ENCODE measurements around the gene KCNIP1.

KCNIP1 gene

GRCh38 chr5:170554521-170555267 is 50.9 kb downstream of the KCNIP1 start:
- Histone ChIP-seq H3K9me3 (ENCODE audit: insufficient read depth, low read depth, low read length) (peaks cover 2% of the 10 kb centered on the region), H3K27ac (ENCODE audit: low read depth, low read length) (no peak overlapping the region), H4K91ac (ENCODE audit: low read depth, low read length) (no peak overlapping the region), H3K18ac (ENCODE audit: low read length) (no peak overlapping the region), H3K4me3 (ENCODE audit: low read depth, low read length) (no peak overlapping the region), H3K27me3 (ENCODE audit: insufficient read depth, low read length) (no peaks in the 10 kb centered on the region), H2BK5ac (ENCODE audit: low read depth, low read length, poor library complexity) (no peak overlapping the region), H3K36me3 (ENCODE audit: control insufficient read depth in 1 of 2, insufficient read depth in 2 of 2, low read length in 2 of 2) (no peaks in the 10 kb centered on the region), H3K4ac (ENCODE audit: low read depth, low read length) (no peak overlapping the region), H2AFZ (ENCODE audit: insufficient read depth, low read length, poor library complexity) (no peak overlapping the region), H3K79me2 (ENCODE audit: control insufficient read depth, insufficient read depth, low read length, poor library complexity) (no peaks in the 10 kb centered on the region), H3K14ac (ENCODE audit: low read length) (no peak overlapping the region), H3K9ac (ENCODE audit: low read length) (no peak overlapping the region), H2BK120ac (ENCODE audit: insufficient read depth, low read length, poor library complexity) (no peak overlapping the region), H2BK12ac (ENCODE audit: low read length) (no peak overlapping the region), H2AK5ac (ENCODE audit: low read length) (no peak overlapping the region), H3K4me2 (ENCODE audit: low read length) (no peak overlapping the region), H4K12ac (ENCODE audit: low read depth, low read length) (no peak overlapping the region), H3K79me1 (ENCODE audit: low read length) (no peaks in the 10 kb centered on the region), H4K8ac (ENCODE audit: low read depth, low read length) (no peak overlapping the region), H3K23ac (ENCODE audit: low read length) (no peak overlapping the region), H3K4me1 (ENCODE audit: control insufficient read depth in 1 of 2, insufficient read depth in 2 of 2, low read length in 2 of 2) (no peaks in the 10 kb centered on the region)
- DNase-seq, result no peak
- no CpG with 5 or more reads among the region's 18 CpGs for WGBS (ENCODE audit: extremely low coverage, insufficient coverage, insufficient read length)

- Histone ChIP-seq H3K14ac (ENCODE audit: low read length) (no peak overlapping the region), H3K4ac (ENCODE audit: low read depth, low read length) (no peak overlapping the region), H3K9me3 (ENCODE audit: insufficient read depth, low read depth, low read length) (no peaks in the 10 kb centered on the region), H3K18ac (ENCODE audit: low read length) (no peak overlapping the region), H2AK5ac (ENCODE audit: low read length) (no peak overlapping the region), H3K79me2 (ENCODE audit: control insufficient read depth, insufficient read depth, low read length, poor library complexity) (no peaks in the 10 kb centered on the region), H2BK12ac (ENCODE audit: low read length) (no peak overlapping the region), H3K79me1 (ENCODE audit: low read length) (no peaks in the 10 kb centered on the region), H3K4me3 (ENCODE audit: low read depth, low read length) (no peak overlapping the region), H2BK120ac (ENCODE audit: insufficient read depth, low read length, poor library complexity) (no peak overlapping the region), H4K12ac (ENCODE audit: low read depth, low read length) (no peak overlapping the region), H3K36me3 (ENCODE audit: control insufficient read depth in 1 of 2, insufficient read depth in 2 of 2, low read length in 2 of 2) (no peaks in the 10 kb centered on the region), H2BK5ac (ENCODE audit: low read depth, low read length, poor library complexity) (no peak overlapping the region), H3K9ac (ENCODE audit: low read length) (no peak overlapping the region), H3K27me3 (ENCODE audit: insufficient read depth, low read length) (no peaks in the 10 kb centered on the region), H3K23ac (ENCODE audit: low read length) (no peak overlapping the region), H3K4me2 (ENCODE audit: low read length) (no peak overlapping the region), H3K27ac (ENCODE audit: low read depth, low read length) (no peak overlapping the region), H4K8ac (ENCODE audit: low read depth, low read length) (no peak overlapping the region), H4K91ac (ENCODE audit: low read depth, low read length) (no peak overlapping the region), H2AFZ (ENCODE audit: insufficient read depth, low read length, poor library complexity) (no peak overlapping the region), H3K4me1 (ENCODE audit: control insufficient read depth in 1 of 2, insufficient read depth in 2 of 2, low read length in 2 of 2) (no peaks in the 10 kb centered on the region)
- WGBS (ENCODE audit: extremely low coverage, insufficient coverage, insufficient read length), result no CpG with 5 or more reads among the region's 3 CpGs
- no peak for DNase-seq
Measured at GRCh38 chr5:170557314-170557713, 53.5 kb downstream of the KCNIP1 start.

DNA sequence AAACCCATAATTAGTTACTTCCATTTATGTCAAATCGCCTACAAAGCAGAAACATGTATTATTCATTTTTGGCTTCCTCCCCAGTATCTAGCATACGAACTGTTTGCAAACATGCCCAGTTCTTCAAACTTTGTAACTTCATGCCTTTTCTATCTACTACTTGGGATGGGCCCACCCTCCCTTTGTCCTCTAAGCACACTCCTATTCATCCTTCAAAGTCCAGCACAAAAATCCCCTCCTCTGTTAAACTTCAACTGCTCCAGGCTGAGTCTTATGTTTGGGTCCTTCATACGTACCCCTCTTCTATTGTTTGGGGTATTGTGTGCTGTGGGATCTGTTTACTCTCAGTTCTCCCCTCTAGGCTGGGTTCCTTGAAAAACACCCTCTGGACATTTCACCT is 55.5 kb downstream of the KCNIP1 start:
- Histone ChIP-seq H2AFZ (ENCODE audit: insufficient read depth, low read length, poor library complexity) (no peak overlapping the region), H3K79me1 (ENCODE audit: low read length) (no peaks in the 10 kb centered on the region), H3K14ac (ENCODE audit: low read length) (no peak overlapping the region), H3K36me3 (ENCODE audit: control insufficient read depth in 1 of 2, insufficient read depth in 2 of 2, low read length in 2 of 2) (no peaks in the 10 kb centered on the region), H3K27me3 (ENCODE audit: insufficient read depth, low read length) (no peaks in the 10 kb centered on the region), H3K79me2 (ENCODE audit: control insufficient read depth, insufficient read depth, low read length, poor library complexity) (no peaks in the 10 kb centered on the region), H3K18ac (ENCODE audit: low read length) (no peak overlapping the region), H3K4me3 (ENCODE audit: low read depth, low read length) (no peak overlapping the region), H4K91ac (ENCODE audit: low read depth, low read length) (no peak overlapping the region), H3K4me1 (ENCODE audit: control insufficient read depth in 1 of 2, insufficient read depth in 2 of 2, low read length in 2 of 2) (no peaks in the 10 kb centered on the region), H3K23ac (ENCODE audit: low read length) (no peak overlapping the region), H4K12ac (ENCODE audit: low read depth, low read length) (no peak overlapping the region), H2BK5ac (ENCODE audit: low read depth, low read length, poor library complexity) (no peak overlapping the region), H4K8ac (ENCODE audit: low read depth, low read length) (no peak overlapping the region), H3K9ac (ENCODE audit: low read length) (no peak overlapping the region), H2BK12ac (ENCODE audit: low read length) (no peak overlapping the region), H3K4me2 (ENCODE audit: low read length) (no peak overlapping the region), H3K9me3 (ENCODE audit: insufficient read depth, low read depth, low read length) (no peaks in the 10 kb centered on the region), H3K4ac (ENCODE audit: low read depth, low read length) (no peak overlapping the region), H3K27ac (ENCODE audit: low read depth, low read length) (no peak overlapping the region), H2AK5ac (ENCODE audit: low read length) (no peak overlapping the region), H2BK120ac (ENCODE audit: insufficient read depth, low read length, poor library complexity) (no peak overlapping the region)
- no peak for DNase-seq
- no CpG with 5 or more reads among the region's 3 CpGs for WGBS (ENCODE audit: extremely low coverage, insufficient coverage, insufficient read length)

- Histone ChIP-seq H2BK5ac (ENCODE audit: low read depth, low read length, poor library complexity) (no peak overlapping the region), H3K36me3 (ENCODE audit: control insufficient read depth in 1 of 2, insufficient read depth in 2 of 2, low read length in 2 of 2) (no peaks in the 10 kb centered on the region), H3K9ac (ENCODE audit: low read length) (no peak overlapping the region), H2BK12ac (ENCODE audit: low read length) (no peak overlapping the region), H2AK5ac (ENCODE audit: low read length) (no peak overlapping the region), H2BK120ac (ENCODE audit: insufficient read depth, low read length, poor library complexity) (no peak overlapping the region), H3K4ac (ENCODE audit: low read depth, low read length) (no peak overlapping the region), H3K18ac (ENCODE audit: low read length) (no peak overlapping the region), H3K79me1 (ENCODE audit: low read length) (no peaks in the 10 kb centered on the region), H3K23ac (ENCODE audit: low read length) (no peak overlapping the region), H3K4me2 (ENCODE audit: low read length) (no peak overlapping the region), H3K27ac (ENCODE audit: low read depth, low read length) (no peak overlapping the region), H3K4me1 (ENCODE audit: control insufficient read depth in 1 of 2, insufficient read depth in 2 of 2, low read length in 2 of 2) (no peaks in the 10 kb centered on the region), H4K91ac (ENCODE audit: low read depth, low read length) (no peak overlapping the region), H3K4me3 (ENCODE audit: low read depth, low read length) (peak overlapping the region; percentile 10), H3K14ac (ENCODE audit: low read length) (no peak overlapping the region), H3K9me3 (ENCODE audit: insufficient read depth, low read depth, low read length) (no peaks in the 10 kb centered on the region), H3K79me2 (ENCODE audit: control insufficient read depth, insufficient read depth, low read length, poor library complexity) (no peaks in the 10 kb centered on the region), H4K12ac (ENCODE audit: low read depth, low read length) (no peak overlapping the region), H2AFZ (ENCODE audit: insufficient read depth, low read length, poor library complexity) (no peak overlapping the region), H4K8ac (ENCODE audit: low read depth, low read length) (no peak overlapping the region), H3K27me3 (ENCODE audit: insufficient read depth, low read length) (no peaks in the 10 kb centered on the region)
- DNase-seq, result no peak
- no CpG with 5 or more reads among the region's 7 CpGs for WGBS (ENCODE audit: extremely low coverage, insufficient coverage, insufficient read length)
Measured at GRCh38 chr5:170560938-170561337, 57.1 kb downstream of the KCNIP1 start.

Measured in trophoblast cell (in vitro differentiated cells and primary cell).